Purkinje cell (primary cell): Measurements from ENCODE around the gene FBXO31. TPM values are rescaled to one million over a fixed set of nuclear protein-coding genes. Genes with fewer than 3 reads are reported as not detected.

ENCODE experiments used
- polyA plus RNA-seq: library from polyadenylated mRNA; unstranded; fragments of >200 nt; fragmentation: Nextera tagmentation; gene quantifications from 2 replicates; pipeline ENCODE4 v1.2.1, GENCODE V29; 2014

Gene FBXO31
- 5.7 and 10.0 TPM in 2 replicates for polyA plus RNA-seq

GRCh38 chr16:87383505-87384161 is at the start of gene FBXO31:
Gene FBXO31, minus strand, starts transcription at chr16:87383776. Its CDS starts 32 bp downstream, at chr16:87383744.

GRCh38 chr16:87391950-87392820 is 8.6 kb upstream of the FBXO31 start, which contains the start of gene MAP1LC3B:
Gene MAP1LC3B, plus strand, starts transcription at chr16:87392336. Its CDS starts 92 bp downstream, at chr16:87392428.

GRCh38 chr16:87316923-87317749 is 66.4 kb downstream of the FBXO31 start, which contains the start of gene C16orf95:
Gene C16orf95, minus strand, starts transcription at chr16:87317392. Its CDS starts 150 bp downstream, at chr16:87317242.

Other genes starting within 250 kb of the FBXO31 start
- gene C16orf95, start 66.4 kb downstream of the FBXO31 start, polyA plus RNA-seq = 1.6 and 2.4 TPM in 2 replicates
- 127 and 138 TPM in 2 replicates for gene MAP1LC3B, start 8.6 kb upstream of the FBXO31 start, polyA plus RNA-seq
- 1.3 and 2.1 TPM in 2 replicates for gene ZCCHC14, start 109.2 kb upstream of the FBXO31 start, polyA plus RNA-seq
- gene JPH3, start 218.7 kb upstream of the FBXO31 start, polyA plus RNA-seq = 0.98 TPM in 1 of 2 replicates, not detected in the other